Measurements from ENCODE around the gene RET. TPM values are rescaled to one million over a fixed set of nuclear protein-coding genes. Genes with fewer than 3 reads are reported as not detected.

RET gene
- total RNA-seq, 4 donors from 2014 or later, result 0.20 to 8.5 (median 0.70) TPM

- no peak for DNase-seq (ENCODE audit: low spot score in 2 of 2)
- Histone ChIP-seq H3K9me3 (no peaks in the 10 kb centered on the region), H3K4me3 (no peak overlapping the region), H3K4me1 (no peaks in the 10 kb centered on the region), H3K27ac (no peak overlapping the region), H3K27me3 (no peaks in the 10 kb centered on the region), H3K36me3 (peaks cover 0 to 62% (median 3%) of the 10 kb centered on the region in 3 donors)
- TF ChIP-seq CTCF (IDR thresholded peaks at IDR 0.05), result no peak
- TF ChIP-seq EP300 (IDR thresholded peaks at IDR 0.05), result no peak
- TF ChIP-seq POLR2A (IDR thresholded peaks at IDR 0.05), result no peak
Observed at GRCh38 chr10:43166880-43167497, 90.1 kb downstream of the RET start.

GRCh38 chr10:43167498-43167889, 90.6 kb downstream of the RET start:
- TF ChIP-seq CTCF (IDR thresholded peaks at IDR 0.05), result no peak
- no peak for TF ChIP-seq POLR2A (IDR thresholded peaks at IDR 0.05)
- no peak for TF ChIP-seq EP300 (IDR thresholded peaks at IDR 0.05)
- no peaks in the 10 kb centered on the region for H3K27me3 ChIP-seq
- H3K4me3 ChIP-seq, result no peak overlapping the region
- no peak for DNase-seq (ENCODE audit: low spot score in 2 of 2)
- no peaks in the 10 kb centered on the region for H3K9me3 ChIP-seq
- H3K27ac ChIP-seq, result no peak overlapping the region
- no peaks in the 10 kb centered on the region for H3K4me1 ChIP-seq
- peaks cover 0 to 62% (median 3%) of the 10 kb centered on the region in 3 donors for H3K36me3 ChIP-seq
- WGBS, 2 donors, result 89 to 95% methylated on average over 2 of the region's 2 CpGs

GRCh38 chr10:43170491-43170890, 93.6 kb downstream of the RET start:
- Histone ChIP-seq H3K27ac (no peak overlapping the region), H3K4me3 (peak overlapping the region in 1 of 4 donors; percentile 3), H3K27me3 (no peaks in the 10 kb centered on the region), H3K4me1 (no peaks in the 10 kb centered on the region), H3K9me3 (no peaks in the 10 kb centered on the region), H3K36me3 (peaks cover 0 to 74% (median 3%) of the 10 kb centered on the region in 3 donors)
- no peak for DNase-seq (ENCODE audit: low spot score in 2 of 2)
- WGBS, 2 donors, result 61 to 69% methylated on average over 2 of the region's 2 CpGs
- TF ChIP-seq POLR2A (IDR thresholded peaks at IDR 0.05), result no peak
- no peak for TF ChIP-seq EP300 (IDR thresholded peaks at IDR 0.05)
- TF ChIP-seq CTCF (IDR thresholded peaks at IDR 0.05), result no peak

GRCh38 chr10:43172645-43173044, 95.8 kb downstream of the RET start:
- TF ChIP-seq EP300 (IDR thresholded peaks at IDR 0.05), result no peak
- no peak for DNase-seq (ENCODE audit: low spot score in 2 of 2)
- WGBS, 2 donors, result 82 to 91% methylated on average over 5 of the region's 5 CpGs
- no peaks in the 10 kb centered on the region for H3K9me3 ChIP-seq
- H3K27ac ChIP-seq, result no peak overlapping the region
- H3K27me3 ChIP-seq, result no peaks in the 10 kb centered on the region
- no peaks in the 10 kb centered on the region for H3K4me1 ChIP-seq
- no peak overlapping the region for H3K4me3 ChIP-seq
- H3K36me3 ChIP-seq, result peaks cover 0 to 91% (median 14%) of the 10 kb centered on the region in 3 donors

- no peak for TF ChIP-seq EP300 (IDR thresholded peaks at IDR 0.05)
- no peak for TF ChIP-seq POLR2A (IDR thresholded peaks at IDR 0.05)
- no peak for TF ChIP-seq CTCF (IDR thresholded peaks at IDR 0.05)
- 94 to 100% methylated on average over 1 of the region's 1 CpG for WGBS, 2 donors
- H3K36me3 ChIP-seq, result peaks cover 0 to 94% (median 14%) of the 10 kb centered on the region in 3 donors
Observed at GRCh38 chr10:43173120-43173519, 96.3 kb downstream of the RET start.

More at GRCh38 chr10:43173120-43173519, 96.3 kb downstream of the RET start:
- no peak for DNase-seq (ENCODE audit: low spot score in 2 of 2)
- Histone ChIP-seq H3K4me3 (no peak overlapping the region), H3K27ac (no peak overlapping the region), H3K9me3 (no peaks in the 10 kb centered on the region), H3K27me3 (no peaks in the 10 kb centered on the region), H3K4me1 (no peaks in the 10 kb centered on the region)

Measured in tibial nerve (tissue), 4 donors.